Spleen (tissue), 11 donors: ENCODE data around the gene EIF3L. TPM values are rescaled to one million over a fixed set of nuclear protein-coding genes. Genes with fewer than 3 reads are reported as not detected.
A peak's percentile ranks its signal among the peaks of the same experiment; 100 is the strongest.

Source experiments
- DNase-seq: peaks from one replicate; pipeline ENCODE4 v3.0.0-alpha.2; 2020
- H3K27ac ChIP-seq, 8 donors: fragments of 200-600 bp; sonication (generic) in 7 of 8; 1 replicate in 4 of 8; 2 replicates in 4 of 8; pipeline versions ENCODE4 v1.5.0 to v1.8.0; 2016 to 2021; ENCODE audit warnings: inconsistent platforms in 4 of 8, mild to moderate bottlenecking in 4 of 8, moderate library complexity in 1 of 8
- H3K27me3 ChIP-seq, 7 donors: fragments of 200-600 bp; sonication (generic) in 6 of 7; replicated peaks in 1 of 7; 1 replicate in 4 of 7; 2 replicates in 3 of 7; pipeline versions ENCODE4 v1.5.0 to v1.8.0; 2016 to 2021; ENCODE audit warnings: inconsistent platforms in 3 of 7, mild to moderate bottlenecking in 1 of 7
- H3K36me3 ChIP-seq, 6 donors: fragments of 200-600 bp; sonication (generic) in 5 of 6; 1 replicate in 4 of 6; 2 replicates in 2 of 6; pipeline versions ENCODE4 v1.5.0 to v1.8.0; 2016 to 2021; ENCODE audit warnings: inconsistent platforms in 2 of 6
- H3K4me1 ChIP-seq, 6 donors: fragments of 200-600 bp; sonication (generic) in 5 of 6; 1 replicate in 3 of 6; 2 replicates in 3 of 6; pipeline versions ENCODE4 v1.5.0 to v1.8.0; 2016 to 2021; ENCODE audit warnings: inconsistent platforms in 3 of 6
- H3K4me3 ChIP-seq, 8 donors: fragments of 200-600 bp; sonication (generic) in 7 of 8; 1 replicate in 4 of 8; 2 replicates in 4 of 8; pipeline versions ENCODE4 v1.5.0 to v1.8.0; 2016 to 2021; ENCODE audit warnings: inconsistent platforms in 4 of 8, mild to moderate bottlenecking in 4 of 8, moderate library complexity in 2 of 8
- H3K9me3 ChIP-seq, 8 donors: fragments of 200-600 bp; sonication (generic) in 7 of 8; 1 replicate in 4 of 8; 2 replicates in 4 of 8; pipeline versions ENCODE4 v1.5.0 to v1.8.0; 2016 to 2021; ENCODE audit warnings: inconsistent platforms in 4 of 8
- POLR2A ChIP-seq, 3 donors: fragments of 450-650 bp; IDR thresholded peaks; one replicate each; pipeline ENCODE4 v1.5.1; 2017; ENCODE audit warnings: antibody characterized with exemption in 3 of 3, mild to moderate bottlenecking in 1 of 3
- POLR2AphosphoS5 ChIP-seq, 3 donors: sonication (generic); formaldehyde crosslinking; IDR thresholded peaks; one replicate each; pipeline ENCODE4 v1.5.1; 2017; ENCODE audit warnings: antibody characterized with exemption in 3 of 3
- WGBS, 5 donors: extraction: QIAGEN DNeasy Blood & Tissue Kit in 3 of 5; methylation state at CpG; one replicate each; pipeline versions ENCODE4 v1.1.5 to v1.1.7; 2013 to 2018; 5-methylcytosine and 5-hydroxymethylcytosine counted together
- intact Hi-C: fragments of 100-400 bp; cut with DNase I; formaldehyde crosslinking; loops from one replicate; pipeline ENCODE4 v1.15.0; 2023; ENCODE audit warnings: low total_unique reads
- polyA plus RNA-seq, 3 donors: library from polyadenylated mRNA; stranded (reverse); fragments of 200-250 nt; gene quantifications; one replicate each; pipeline ENCODE4 v1.2.1, GENCODE V29; 2013
- total RNA-seq, 7 donors: library from RNA; depleted of rRNA in 3 of 7; stranded (reverse); fragments of >200 nt in 3 of 7; fragmentation: NEBNext Ultra II Directional in 4 of 7; extraction: Animal tissue kit (Norgen Biotek cat#: 25700) in 4 of 7; gene quantifications; one replicate each; pipeline versions ENCODE4 v1.1.0 to v1.2.1, GENCODE V29; 2016 to 2021
- TF ChIP-seq, protein P1 (sequence below), 11 experiments: fragments of 200-600 bp in 7 of 11; fragments of 450-650 bp in 4 of 11; sonication (generic) in 4 of 11; IDR thresholded peaks in 8 of 11; conservative IDR thresholded peaks in 3 of 11; 1 replicate in 7 of 11; 2 replicates in 4 of 11; pipeline versions ENCODE4 v1.4.0 to v1.8.0; 2016 to 2021; ENCODE audit warnings: antibody characterized with exemption in 11 of 11, inconsistent platforms in 4 of 11, mild to moderate bottlenecking in 1 of 11
- donor health status: healthy with polysubstance abuse.
- donor health status: DM: no; HTN: no; CAD: no; lungs with moderate emphysema.
- donor health status: DM: no; HTN: no; CAD: no.
- donor health status: Bipolar disorder and iron deficiency.
- donor health status: healthy.
- donor health status: DM: no; HTN: no; CAD: no.
- donor health status: DM: yes; HTN: yes; CAD: no.

The EIF3L gene
- total and polyA plus RNA-seq, 10 donors: 254 to 407 (median 334) TPM

DNA sequence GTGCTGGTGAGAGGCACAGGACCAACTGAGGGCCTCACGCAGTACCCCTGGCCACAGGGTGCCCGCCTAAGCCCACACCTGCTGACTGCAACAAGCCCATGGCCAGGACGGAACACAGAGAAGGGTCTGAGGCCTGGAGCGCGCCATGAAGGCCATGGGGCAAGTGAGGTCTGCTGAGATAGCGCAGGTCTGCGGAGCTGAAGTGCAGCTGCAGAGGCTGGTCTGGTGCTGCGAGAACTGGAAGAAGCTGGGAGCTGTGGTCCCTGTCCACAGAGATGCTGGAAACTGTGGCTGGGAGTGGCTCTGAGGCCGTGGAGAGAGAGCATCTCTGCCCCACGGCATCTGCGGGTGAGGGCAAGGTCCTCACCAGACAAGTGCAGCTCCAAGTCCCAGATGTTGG is 17.7 kb upstream of the EIF3L start:
- 94 to 98% (median 96%) methylated on average over 8 to 11 of the region's 11 CpGs for WGBS, 5 donors
- DNase-seq: no peak
- Histone ChIP-seq H3K4me1 (no peaks in the 10 kb centered on the region), H3K4me3 (no peak overlapping the region), H3K27ac (no peak overlapping the region), H3K9me3 (no peaks in the 10 kb centered on the region), H3K36me3 (peaks cover 11 to 85% (median 56%) of the 10 kb centered on the region in 6 donors), H3K27me3 (no peaks in the 10 kb centered on the region)
- intact Hi-C loops: no loop called here
- no peak for TF ChIP-seq POLR2AphosphoS5 (IDR thresholded peaks at IDR 0.05)
- TF ChIP-seq, protein P1, sequence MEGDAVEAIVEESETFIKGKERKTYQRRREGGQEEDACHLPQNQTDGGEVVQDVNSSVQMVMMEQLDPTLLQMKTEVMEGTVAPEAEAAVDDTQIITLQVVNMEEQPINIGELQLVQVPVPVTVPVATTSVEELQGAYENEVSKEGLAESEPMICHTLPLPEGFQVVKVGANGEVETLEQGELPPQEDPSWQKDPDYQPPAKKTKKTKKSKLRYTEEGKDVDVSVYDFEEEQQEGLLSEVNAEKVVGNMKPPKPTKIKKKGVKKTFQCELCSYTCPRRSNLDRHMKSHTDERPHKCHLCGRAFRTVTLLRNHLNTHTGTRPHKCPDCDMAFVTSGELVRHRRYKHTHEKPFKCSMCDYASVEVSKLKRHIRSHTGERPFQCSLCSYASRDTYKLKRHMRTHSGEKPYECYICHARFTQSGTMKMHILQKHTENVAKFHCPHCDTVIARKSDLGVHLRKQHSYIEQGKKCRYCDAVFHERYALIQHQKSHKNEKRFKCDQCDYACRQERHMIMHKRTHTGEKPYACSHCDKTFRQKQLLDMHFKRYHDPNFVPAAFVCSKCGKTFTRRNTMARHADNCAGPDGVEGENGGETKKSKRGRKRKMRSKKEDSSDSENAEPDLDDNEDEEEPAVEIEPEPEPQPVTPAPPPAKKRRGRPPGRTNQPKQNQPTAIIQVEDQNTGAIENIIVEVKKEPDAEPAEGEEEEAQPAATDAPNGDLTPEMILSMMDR (IDR thresholded peaks at IDR 0.05 in 8 of 11, conservative IDR thresholded peaks at IDR 0.05 in 3 of 11): no peak

DNA sequence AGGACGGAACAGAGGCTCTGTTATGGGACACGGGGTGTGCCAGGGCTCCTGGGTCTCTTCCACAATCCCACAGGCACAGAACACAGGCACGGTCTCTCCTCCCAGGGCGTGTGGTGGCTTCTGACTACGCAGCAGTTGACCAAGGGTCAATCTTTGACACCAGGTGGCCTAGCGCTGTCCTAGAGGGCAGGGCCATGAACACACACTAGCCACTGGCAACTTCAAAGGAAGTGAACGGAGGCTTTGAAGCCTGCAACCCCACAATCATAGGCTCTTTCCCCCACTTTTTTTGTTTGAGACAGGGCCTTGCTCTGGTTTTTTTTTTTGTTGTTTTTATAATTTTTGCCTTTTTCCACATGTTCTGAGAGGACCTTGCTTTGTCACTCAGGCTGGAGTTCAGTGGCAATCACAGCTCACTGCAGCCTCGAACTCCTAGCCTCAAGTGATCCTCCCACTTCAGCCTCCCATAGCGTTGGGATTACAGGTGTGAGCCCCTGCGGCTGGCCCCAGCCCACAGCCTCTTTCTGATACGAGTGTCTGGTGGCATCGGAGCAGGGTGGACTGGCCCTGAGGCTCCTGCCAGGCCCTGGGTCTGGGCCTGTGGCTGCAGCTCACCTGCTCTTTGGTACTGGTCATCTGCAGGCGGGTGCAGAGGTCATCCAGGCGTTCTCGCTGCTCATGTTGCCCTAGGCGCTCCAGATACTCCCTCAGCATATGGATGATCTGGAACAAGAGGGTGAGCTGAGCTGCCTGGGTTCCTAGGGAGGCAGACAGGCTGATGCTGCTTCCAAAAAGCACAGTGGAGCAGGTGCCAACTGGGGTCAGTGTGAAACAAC is 17.0 kb upstream of the EIF3L start:
- no peaks in the 10 kb centered on the region for H3K9me3 ChIP-seq
- 95 to 98% (median 97%) methylated on average over 13 to 16 of the region's 16 CpGs for WGBS, 5 donors
- no peaks in the 10 kb centered on the region for H3K4me1 ChIP-seq
- no peak overlapping the region for H3K27ac ChIP-seq
- intact Hi-C loops: no loop called here
- DNase-seq: no peak
- H3K27me3 ChIP-seq: no peaks in the 10 kb centered on the region
- no peak overlapping the region for H3K4me3 ChIP-seq
- TF ChIP-seq POLR2A (IDR thresholded peaks at IDR 0.05): no peak
- peak in 1 of 3 donors; percentile 19 for TF ChIP-seq POLR2AphosphoS5 (IDR thresholded peaks at IDR 0.05)
- TF ChIP-seq, protein P1 (IDR thresholded peaks at IDR 0.05 in 8 of 11, conservative IDR thresholded peaks at IDR 0.05 in 3 of 11): no peak
- H3K36me3 ChIP-seq: peaks cover 11 to 93% (median 63%) of the 10 kb centered on the region in 6 donors

DNA sequence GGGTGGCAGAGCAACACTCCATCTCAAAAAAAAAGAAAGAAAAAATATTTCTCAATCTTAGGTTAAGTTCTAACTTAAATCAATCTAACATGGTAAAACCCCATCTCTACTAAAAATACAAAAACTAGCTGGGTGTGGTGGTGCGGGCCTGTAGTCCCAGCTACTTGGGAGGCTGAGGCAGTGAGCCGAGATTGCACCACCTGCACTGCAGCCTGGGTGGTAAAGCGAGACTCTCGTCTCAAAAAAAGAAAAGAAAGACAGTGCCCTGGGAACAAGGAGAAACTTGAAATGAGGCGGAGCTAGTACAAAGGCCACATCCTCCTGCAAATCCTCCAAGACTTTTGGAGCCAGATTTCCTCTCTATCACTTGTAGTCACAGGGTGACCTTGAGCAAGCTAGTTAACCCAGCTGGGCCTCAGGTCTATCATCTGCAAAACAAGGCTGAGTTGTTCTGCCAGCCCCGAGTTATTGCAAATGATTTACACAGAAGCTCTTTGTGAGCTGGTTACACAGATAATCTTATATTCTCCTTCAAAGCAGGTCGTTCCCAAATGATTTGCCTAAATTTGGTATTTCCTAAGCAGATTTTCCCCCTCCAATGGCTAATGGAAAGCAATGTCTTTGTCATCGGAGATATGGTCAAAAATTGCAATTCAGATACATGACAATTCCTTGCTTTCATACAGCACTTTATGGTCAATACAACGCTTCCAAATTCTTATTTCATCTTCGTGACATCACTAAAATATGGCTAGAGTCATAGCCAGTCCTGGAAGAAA is 7.0 kb upstream of the EIF3L start:
- H3K4me1 ChIP-seq: peaks cover 13 to 28% (median 20%) of the 10 kb centered on the region in 6 donors
- TF ChIP-seq, protein P1 (IDR thresholded peaks at IDR 0.05 in 8 of 11, conservative IDR thresholded peaks at IDR 0.05 in 3 of 11): no peak
- TF ChIP-seq POLR2A (IDR thresholded peaks at IDR 0.05) (no peak), POLR2AphosphoS5 (IDR thresholded peaks at IDR 0.05) (no peak)
- H3K27ac ChIP-seq: no peak overlapping the region
- DNase-seq: no peak
- H3K4me3 ChIP-seq: peak overlapping the region in 1 of 8 donors; percentile 100
- no peaks in the 10 kb centered on the region for H3K9me3 ChIP-seq
- intact Hi-C loops: no loop called here
- WGBS, 5 donors: 84 to 93% (median 90%) methylated on average over 10 of the region's 10 CpGs
- peaks cover 0 to 31% (median 23%) of the 10 kb centered on the region in 6 donors for H3K36me3 ChIP-seq
- H3K27me3 ChIP-seq: no peaks in the 10 kb centered on the region

DNA sequence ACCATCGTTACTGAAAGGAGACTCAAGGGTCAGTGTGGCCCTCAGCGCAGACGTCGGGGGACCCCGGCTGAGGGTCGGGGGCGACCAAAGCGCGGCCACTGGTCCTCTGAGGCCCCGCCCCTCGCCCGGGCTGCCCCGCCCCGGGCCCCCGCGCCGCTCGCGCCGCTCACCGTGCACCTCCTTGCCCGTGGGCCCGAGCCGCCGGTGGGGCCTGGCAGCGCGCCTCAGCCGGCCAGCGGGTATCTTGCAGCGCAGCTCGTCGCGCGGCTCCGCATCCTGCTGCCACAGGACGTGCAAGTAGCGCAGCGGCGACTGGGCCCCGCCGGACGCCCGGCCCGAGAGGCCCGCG is 5.5 kb upstream of the EIF3L start:
- intact Hi-C loops: no loop called here
- H3K4me3 ChIP-seq: peak overlapping the region; percentile 62 to 100 (median 84)
- TF ChIP-seq, protein P1 (IDR thresholded peaks at IDR 0.05 in 8 of 11, conservative IDR thresholded peaks at IDR 0.05 in 3 of 11): no peak
- TF ChIP-seq POLR2AphosphoS5 (IDR thresholded peaks at IDR 0.05) (no peak), POLR2A (IDR thresholded peaks at IDR 0.05) (no peak)
- no peaks in the 10 kb centered on the region for H3K27me3 ChIP-seq
- WGBS, 5 donors: 0 to 1% (median 0%) methylated on average over 10 to 46 of the region's 46 CpGs
- no peaks in the 10 kb centered on the region for H3K9me3 ChIP-seq
- peaks cover 13 to 40% (median 28%) of the 10 kb centered on the region in 6 donors for H3K4me1 ChIP-seq
- DNase-seq: peak; percentile 94
- H3K27ac ChIP-seq: peak overlapping the region; percentile 45 to 96 (median 92)
- peaks cover 0 to 16% (median 8%) of the 10 kb centered on the region in 6 donors for H3K36me3 ChIP-seq
